ENCODE measurements around the gene NHERF2.

GRCh38 chr16:2040041-2040786 is 13.5 kb downstream of the NHERF2 start:
- TF ChIP-seq EZH2 (IDR thresholded peaks at IDR 0.05; ENCODE audit: low read depth) (no peak), CTCF (conservative IDR thresholded peaks at IDR 0.05) (no peak)

All from PC-9 (cell line).